H1 (cell line): ENCODE measurements around the gene PKD1L1. TPM values are rescaled to one million over a fixed set of nuclear protein-coding genes. Genes with fewer than 3 reads are reported as not detected.

ENCODE experiments used
- CHD1 ChIP-seq: IDR thresholded peaks from 2 replicates; pipeline ENCODE4 v1.6.1; 2012; ENCODE audit warnings: low read depth, low read length, improper control_type of control experiment
- EGR1 ChIP-seq: IDR thresholded peaks from 2 replicates; pipeline ENCODE4 v1.6.1; 2011; ENCODE audit warnings: low read depth, low read length, borderline replicate concordance
- JUN ChIP-seq: IDR thresholded peaks from 2 replicates; pipeline ENCODE4 v1.6.1; 2011; ENCODE audit warnings: low read depth, mild to moderate bottlenecking, improper control_type of control experiment, low read length
- JUND ChIP-seq: IDR thresholded peaks from 2 replicates; pipeline ENCODE4 v1.6.1; 2011; ENCODE audit warnings: mild to moderate bottlenecking, improper control_type of control experiment, low read length
- SP2 ChIP-seq: IDR thresholded peaks from 2 replicates; pipeline ENCODE4 v1.6.1; 2012; ENCODE audit warnings: mild to moderate bottlenecking, low read length, inconsistent platforms
- TEAD4 ChIP-seq: IDR thresholded peaks from 2 replicates; pipeline ENCODE4 v1.6.1; 2012; ENCODE audit warnings: low read depth, low read length, inconsistent platforms, mixed read lengths
- polyA plus RNA-seq, 7 experiments: library from polyadenylated mRNA; depleted of rRNA in 3 of 7; stranded (reverse) in 5 of 7; unstranded in 2 of 7; fragments of >200 nt in 5 of 7; fragments of 200-250 nt in 2 of 7; gene quantifications; 1 replicate in 5 of 7; 2 replicates in 1 of 7; 4 replicates in 1 of 7; pipeline versions ENCODE4 v1.2.1 to v1.2.3, GENCODE V29; 2011 to 2013; ENCODE audit warnings: missing spikeins in 2 of 7, mixed read lengths in 2 of 7
- total RNA-seq: library from RNA; stranded (reverse); fragmentation: NEBNext Ultra II Directional; extraction: Animal tissue kit (Norgen Biotek cat#: 25700); gene quantifications from 2 replicates; pipeline ENCODE4 v1.2.1, GENCODE V29; 2021
- TF ChIP-seq, protein P1 (sequence below): IDR thresholded peaks from 2 replicates; pipeline ENCODE4 v1.6.1; 2012; ENCODE audit warnings: low read length, inconsistent platforms

Gene PKD1L1
- total and polyA plus RNA-seq, 2 of the 8 experiments (the other 6 are each of a cell fraction or from before 2014, with no cell fraction given): 0.22 to 0.35 TPM

GRCh38 chr7:47783456-47784223 lies 164.6 kb downstream of the PKD1L1 start (continued):
- TF ChIP-seq EGR1 (no peak), JUND (no peak), CHD1 (no peak), JUN (no peak), SP2 (no peak), TEAD4 (no peak)
- TF ChIP-seq, protein P1, sequence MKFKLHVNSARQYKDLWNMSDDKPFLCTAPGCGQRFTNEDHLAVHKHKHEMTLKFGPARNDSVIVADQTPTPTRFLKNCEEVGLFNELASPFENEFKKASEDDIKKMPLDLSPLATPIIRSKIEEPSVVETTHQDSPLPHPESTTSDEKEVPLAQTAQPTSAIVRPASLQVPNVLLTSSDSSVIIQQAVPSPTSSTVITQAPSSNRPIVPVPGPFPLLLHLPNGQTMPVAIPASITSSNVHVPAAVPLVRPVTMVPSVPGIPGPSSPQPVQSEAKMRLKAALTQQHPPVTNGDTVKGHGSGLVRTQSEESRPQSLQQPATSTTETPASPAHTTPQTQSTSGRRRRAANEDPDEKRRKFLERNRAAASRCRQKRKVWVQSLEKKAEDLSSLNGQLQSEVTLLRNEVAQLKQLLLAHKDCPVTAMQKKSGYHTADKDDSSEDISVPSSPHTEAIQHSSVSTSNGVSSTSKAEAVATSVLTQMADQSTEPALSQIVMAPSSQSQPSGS: no peak
